Lower leg skin (tissue), 3 donors: ENCODE measurements around the gene SHMT1.

ENCODE experiments used
- POLR2A ChIP-seq, 2 donors: fragments of 450-650 bp; IDR thresholded peaks; one replicate each; pipeline ENCODE4 v1.6.1; 2016 to 2017; ENCODE audit warnings: antibody characterized with exemption in 2 of 2, mild to moderate bottlenecking in 1 of 2, moderate library complexity in 1 of 2
- TF ChIP-seq, protein P1 (sequence below), 3 donors: fragments of 450-650 bp; IDR thresholded peaks; one replicate each; pipeline ENCODE4 v1.5.1; 2016; ENCODE audit warnings: antibody characterized with exemption in 3 of 3, mild to moderate bottlenecking in 3 of 3, moderate library complexity in 2 of 3

DNA sequence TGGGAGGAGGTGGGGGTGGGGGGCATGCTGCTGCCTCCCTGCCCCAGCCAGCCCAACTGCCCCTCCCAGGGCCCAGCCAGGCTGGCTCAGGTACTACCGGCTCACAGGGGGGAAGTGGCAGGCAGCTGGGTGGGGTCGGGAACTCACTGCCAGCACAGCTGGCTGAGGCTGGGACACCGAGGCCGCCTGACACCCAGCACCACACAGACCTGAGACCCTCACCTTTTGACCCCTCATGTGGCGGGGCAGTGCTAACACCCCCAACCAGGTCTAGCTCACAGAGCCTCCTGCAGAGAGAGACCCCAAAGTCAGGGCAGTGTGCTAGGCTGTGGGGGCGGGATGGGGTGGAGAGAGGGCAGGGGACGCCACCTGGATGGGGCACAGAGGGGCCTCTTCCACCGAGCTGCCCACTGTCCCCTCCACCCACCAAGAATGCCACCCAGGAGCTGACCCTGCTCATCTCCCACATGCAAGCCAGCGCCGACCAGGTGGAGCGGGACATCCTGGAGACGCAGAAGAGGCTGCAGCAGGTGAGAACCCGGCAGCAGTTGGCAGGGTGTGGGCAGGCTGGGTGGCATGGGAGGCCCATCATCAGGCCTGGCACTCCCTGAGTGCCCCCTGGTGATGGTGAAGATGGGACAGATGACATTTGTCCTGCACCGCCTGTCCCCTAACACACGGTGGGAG is 17.3 kb upstream of the SHMT1 start:
- TF ChIP-seq, protein P1, sequence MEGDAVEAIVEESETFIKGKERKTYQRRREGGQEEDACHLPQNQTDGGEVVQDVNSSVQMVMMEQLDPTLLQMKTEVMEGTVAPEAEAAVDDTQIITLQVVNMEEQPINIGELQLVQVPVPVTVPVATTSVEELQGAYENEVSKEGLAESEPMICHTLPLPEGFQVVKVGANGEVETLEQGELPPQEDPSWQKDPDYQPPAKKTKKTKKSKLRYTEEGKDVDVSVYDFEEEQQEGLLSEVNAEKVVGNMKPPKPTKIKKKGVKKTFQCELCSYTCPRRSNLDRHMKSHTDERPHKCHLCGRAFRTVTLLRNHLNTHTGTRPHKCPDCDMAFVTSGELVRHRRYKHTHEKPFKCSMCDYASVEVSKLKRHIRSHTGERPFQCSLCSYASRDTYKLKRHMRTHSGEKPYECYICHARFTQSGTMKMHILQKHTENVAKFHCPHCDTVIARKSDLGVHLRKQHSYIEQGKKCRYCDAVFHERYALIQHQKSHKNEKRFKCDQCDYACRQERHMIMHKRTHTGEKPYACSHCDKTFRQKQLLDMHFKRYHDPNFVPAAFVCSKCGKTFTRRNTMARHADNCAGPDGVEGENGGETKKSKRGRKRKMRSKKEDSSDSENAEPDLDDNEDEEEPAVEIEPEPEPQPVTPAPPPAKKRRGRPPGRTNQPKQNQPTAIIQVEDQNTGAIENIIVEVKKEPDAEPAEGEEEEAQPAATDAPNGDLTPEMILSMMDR (IDR thresholded peaks at IDR 0.05), result no peak
- TF ChIP-seq POLR2A (IDR thresholded peaks at IDR 0.05), result no peak
